ENCODE results near the gene RFX1.

RFX1 gene

DNA sequence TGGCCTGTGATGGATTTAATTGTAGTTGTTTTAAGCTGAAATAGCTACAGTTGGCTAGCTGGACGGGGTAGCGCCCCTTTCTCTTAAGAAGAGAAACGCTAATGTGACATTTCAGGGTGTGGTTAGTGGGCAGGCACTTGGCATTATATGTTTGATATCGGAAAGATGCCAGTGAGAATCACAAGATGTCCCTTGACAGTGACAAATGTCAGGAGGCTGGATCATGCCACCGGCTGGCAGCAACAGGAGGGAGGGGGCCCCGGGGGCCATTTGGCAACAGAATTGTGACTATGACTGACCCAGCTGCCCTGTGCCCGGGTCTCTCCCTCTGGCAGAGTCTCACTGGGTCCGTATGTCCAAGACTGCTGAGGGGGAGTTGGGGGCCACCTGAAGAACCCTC lies 49.1 kb downstream of the RFX1 start:
- no peak overlapping the region for H3K4me2 ChIP-seq (ENCODE audit: low read length)
- H3K27me3 ChIP-seq (ENCODE audit: control insufficient read depth, insufficient read depth, low read length) = no peaks in the 10 kb centered on the region
- no peak overlapping the region for H3K4me3 ChIP-seq (ENCODE audit: low read depth, low read length)
- no peaks in the 10 kb centered on the region for H3K9me3 ChIP-seq (ENCODE audit: control insufficient read depth, low read length)
- TF ChIP-seq CTCF (IDR thresholded peaks at IDR 0.05) = no peak
- no peaks in the 10 kb centered on the region for H3K36me3 ChIP-seq (ENCODE audit: control insufficient read depth, insufficient read depth, low read length)
- H3K4me1 ChIP-seq = peaks cover 8% of the 10 kb centered on the region
- peaks cover 12% of the 10 kb centered on the region for H3K79me2 ChIP-seq
- no peak overlapping the region for H3K9ac ChIP-seq
- H2AFZ ChIP-seq = no peak overlapping the region
- no peak overlapping the region for H3K27ac ChIP-seq

- Histone ChIP-seq H3K27ac (no peak overlapping the region), H3K36me3 (ENCODE audit: control insufficient read depth, insufficient read depth, low read length) (no peaks in the 10 kb centered on the region), H3K4me2 (ENCODE audit: low read length) (no peak overlapping the region), H3K4me1 (peaks cover 12% of the 10 kb centered on the region), H2AFZ (no peak overlapping the region), H3K9me3 (ENCODE audit: control insufficient read depth, low read length) (no peaks in the 10 kb centered on the region), H3K79me2 (peaks cover 12% of the 10 kb centered on the region), H3K9ac (no peak overlapping the region), H3K27me3 (ENCODE audit: control insufficient read depth, insufficient read depth, low read length) (no peaks in the 10 kb centered on the region), H3K4me3 (ENCODE audit: low read depth, low read length) (no peak overlapping the region)
- TF ChIP-seq CTCF (IDR thresholded peaks at IDR 0.05) = no peak
These were observed 49.8 kb downstream of the RFX1 start for GRCh38 chr19:13956365-13956744.

DNA sequence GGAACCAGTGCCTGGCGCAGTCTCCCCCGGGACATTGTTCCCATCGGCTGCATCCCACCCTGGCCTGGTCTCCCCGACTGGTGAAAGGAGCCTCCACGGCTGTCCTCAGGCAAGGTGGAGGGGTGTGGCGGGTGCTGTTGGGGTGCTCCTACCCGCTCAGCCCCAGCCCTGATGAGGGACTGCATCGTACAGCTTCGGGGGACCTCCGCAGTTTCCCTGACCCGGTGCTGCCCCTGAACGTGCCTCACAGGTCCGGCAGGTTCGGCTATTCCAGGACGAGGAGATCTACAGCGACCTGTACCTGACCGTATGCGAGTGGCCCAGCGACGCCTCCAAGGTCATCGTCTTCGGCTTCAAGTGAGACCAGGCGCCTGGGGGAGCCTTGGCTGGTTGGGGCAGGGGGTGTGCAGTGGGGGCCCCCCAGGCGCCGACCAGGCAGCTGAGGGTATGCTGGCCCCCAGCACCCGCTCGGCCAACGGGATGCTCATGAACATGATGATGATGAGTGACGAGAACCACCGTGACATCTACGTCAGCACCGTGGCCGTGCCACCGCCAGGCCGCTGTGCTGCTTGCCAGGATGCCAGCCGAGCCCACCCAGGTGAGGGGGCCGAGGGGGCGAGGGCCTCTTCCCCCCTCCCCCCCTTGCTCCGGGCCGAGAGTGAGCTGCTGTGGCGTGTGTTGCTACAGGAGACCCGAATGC lies 50.3 kb downstream of the RFX1 start:
- TF ChIP-seq CTCF (IDR thresholded peaks at IDR 0.05) = no peak
- Histone ChIP-seq H3K27ac (no peak overlapping the region), H3K9me3 (ENCODE audit: control insufficient read depth, low read length) (no peaks in the 10 kb centered on the region), H3K79me2 (peaks cover 12% of the 10 kb centered on the region), H3K4me3 (ENCODE audit: low read depth, low read length) (no peak overlapping the region), H2AFZ (no peak overlapping the region), H3K27me3 (ENCODE audit: control insufficient read depth, insufficient read depth, low read length) (no peaks in the 10 kb centered on the region), H3K9ac (no peak overlapping the region), H3K36me3 (ENCODE audit: control insufficient read depth, insufficient read depth, low read length) (no peaks in the 10 kb centered on the region), H3K4me1 (peaks cover 12% of the 10 kb centered on the region), H3K4me2 (ENCODE audit: low read length) (no peak overlapping the region)

GRCh38 chr19:13954185-13954584 lies 51.9 kb downstream of the RFX1 start:
- Histone ChIP-seq H3K79me2 (peaks cover 12% of the 10 kb centered on the region), H3K9me3 (ENCODE audit: control insufficient read depth, low read length) (no peaks in the 10 kb centered on the region), H3K4me2 (ENCODE audit: low read length) (no peak overlapping the region), H3K4me3 (ENCODE audit: low read depth, low read length) (no peak overlapping the region), H3K9ac (no peak overlapping the region), H3K27ac (no peak overlapping the region), H2AFZ (no peak overlapping the region), H3K36me3 (ENCODE audit: control insufficient read depth, insufficient read depth, low read length) (no peaks in the 10 kb centered on the region), H3K4me1 (peaks cover 12% of the 10 kb centered on the region), H3K27me3 (ENCODE audit: control insufficient read depth, insufficient read depth, low read length) (no peaks in the 10 kb centered on the region)
- no peak for TF ChIP-seq CTCF (IDR thresholded peaks at IDR 0.05)

DNA sequence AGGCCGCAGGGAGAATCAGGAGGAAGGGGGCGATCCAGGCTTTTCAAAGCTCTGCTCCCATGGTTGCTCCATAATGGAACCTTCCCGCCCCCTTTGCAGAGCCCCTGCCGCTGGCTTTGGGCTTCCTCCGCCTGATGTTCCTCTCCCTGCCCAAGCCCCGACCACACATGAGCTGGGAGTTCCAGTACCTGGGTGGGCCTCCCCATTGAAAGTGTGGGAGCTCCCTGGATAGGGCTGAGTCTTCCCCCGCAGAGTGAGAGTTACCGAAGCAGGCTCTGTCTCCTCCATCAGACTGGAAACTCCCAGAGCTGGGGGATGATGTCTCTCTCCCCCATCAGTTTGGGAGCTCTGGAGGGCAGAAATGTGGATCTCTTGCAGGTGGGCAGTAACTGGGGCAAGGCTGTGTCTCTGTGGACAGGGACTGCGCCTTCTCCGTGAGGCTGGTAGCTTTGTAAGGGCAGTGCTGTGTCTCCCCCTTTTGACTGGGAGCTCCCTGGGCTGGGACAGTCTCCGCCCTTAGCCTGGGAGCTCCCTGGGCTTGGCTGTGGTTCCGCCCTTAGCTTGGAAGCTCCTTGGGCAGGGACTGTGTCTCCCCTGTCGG lies 53.1 kb downstream of the RFX1 start:
- H2AFZ ChIP-seq = peak overlapping the region; percentile 58
- peaks cover 12% of the 10 kb centered on the region for H3K4me1 ChIP-seq
- no peaks in the 10 kb centered on the region for H3K9me3 ChIP-seq (ENCODE audit: control insufficient read depth, low read length)
- H3K36me3 ChIP-seq (ENCODE audit: control insufficient read depth, insufficient read depth, low read length) = no peaks in the 10 kb centered on the region
- peak; percentile 10 for TF ChIP-seq CTCF (IDR thresholded peaks at IDR 0.05)
- peak overlapping the region; percentile 54 for H3K27ac ChIP-seq
- peak overlapping the region; percentile 74 for H3K4me3 ChIP-seq (ENCODE audit: low read depth, low read length)
- no peak overlapping the region for H3K9ac ChIP-seq
- H3K79me2 ChIP-seq = peaks cover 12% of the 10 kb centered on the region
- H3K4me2 ChIP-seq (ENCODE audit: low read length) = peak overlapping the region; percentile 72
- H3K27me3 ChIP-seq (ENCODE audit: control insufficient read depth, insufficient read depth, low read length) = no peaks in the 10 kb centered on the region
